ENCODE measurements around the gene GRIK4. TPM values are rescaled to one million over a fixed set of nuclear protein-coding genes. Genes with fewer than 3 reads are reported as not detected.

Gene GRIK4
- total and polyA plus RNA-seq, 9 of the 15 experiments (the other 6 are each of a cell fraction or from before 2014, with no cell fraction given) = not detected

GRCh38 chr11:120768949-120769348 lies 257.4 kb downstream of the GRIK4 start:
- POLR2A ChIA-PET = no interaction called here
- 0% methylated on average over 2 of the region's 2 CpGs for WGBS (ENCODE audit: insufficient coverage, low coverage, missing lambda C conversion rate)
- no peak for ATAC-seq

GRCh38 chr11:120769906-120770305 lies 258.4 kb downstream of the GRIK4 start:
- no peak overlapping the region for H3K9ac ChIP-seq (ENCODE audit: insufficient read depth in 1 of 2, low read depth in 2 of 2, low read length in 2 of 2)
- FAIRE-seq (no peak), ATAC-seq (no peak), DNase-seq (ENCODE audit: extremely low read depth in 1 of 4, low spot score in 3 of 4) (no peak)
- no peak overlapping the region for H3K27ac ChIP-seq (ENCODE audit: extremely low read depth, low read depth, low read length)
- in situ Hi-C loops (cut with MboI) = no loop called here
- H3K4me1 ChIP-seq (replicated peaks in 1 of 2; ENCODE audit: control insufficient read depth in 2 of 2, insufficient read depth in 2 of 2, low read length in 2 of 2) = peaks cover 0 to 3% of the 10 kb centered on the region in 2 experiments; a peak in 2 of 5 replicates
- H3K4me2 ChIP-seq (ENCODE audit: insufficient read depth, low read length) = no peak overlapping the region
- H3K9me1 ChIP-seq (ENCODE audit: control insufficient read depth, insufficient read depth, low read length) = no peaks in the 10 kb centered on the region
- H3K79me2 ChIP-seq (ENCODE audit: control insufficient read depth, insufficient read depth, low read length) = no peaks in the 10 kb centered on the region
- peaks cover 0 to 5% of the 10 kb centered on the region in 2 experiments; a peak in 3 of 5 replicates for H3K27me3 ChIP-seq (ENCODE audit: control insufficient read depth in 2 of 2, insufficient read depth in 2 of 2, low read length in 2 of 2)
- intact Hi-C loops (cut with micrococcal nuclease) = no loop called here
- H3K9me3 ChIP-seq (replicated peaks; ENCODE audit: control insufficient read depth, insufficient read depth, low read depth, low read length) = no peaks in the 10 kb centered on the region
- H4K20me1 ChIP-seq (replicated peaks; ENCODE audit: control insufficient read depth, insufficient read depth, low read length) = no peaks in the 10 kb centered on the region
- no peaks in the 10 kb centered on the region for H3K36me3 ChIP-seq (ENCODE audit: control insufficient read depth, insufficient read depth, low read length)
- BruUV-seq (replicated peaks) = no TSS peak
- no peak overlapping the region for H2AFZ ChIP-seq (ENCODE audit: low read depth, low read length)
- POLR2A ChIA-PET = interaction anchor here (0.7 to 0.9 kb wide), 2 partner anchors 18 to 499 kb away, joined by 4 read pairs; no protein-coding TSS in a partner anchor
- no peak overlapping the region for H3K4me3 ChIP-seq
- WGBS (ENCODE audit: insufficient coverage, low coverage, missing lambda C conversion rate) = 0% methylated on average over 1 of the region's 1 CpG
- CTCF ChIA-PET (ENCODE audit: low intra/inter-chr PET ratio) = no interaction called here
- TF ChIP-seq HSF4 (CRISPR knock-in tag; IDR thresholded peaks at IDR 0.05; ENCODE audit: borderline replicate concordance) = no peak
- TF ChIP-seq AFF4 (CRISPR knock-in tag; IDR thresholded peaks at IDR 0.05) = no peak
- no peak for TF ChIP-seq SLC30A9 (CRISPR knock-in tag; IDR thresholded peaks at IDR 0.05)
- no peak for TF ChIP-seq FOXJ3 (CRISPR knock-in tag; IDR thresholded peaks at IDR 0.05)
- no peak for TF ChIP-seq NR2C1 (IDR thresholded peaks at IDR 0.05)
- TF ChIP-seq NR2C1 (tag; IDR thresholded peaks at IDR 0.05) = no peak

More at GRCh38 chr11:120768949-120769348, 257.4 kb downstream of the GRIK4 start:
- CTCF ChIA-PET (ENCODE audit: low intra/inter-chr PET ratio) = no interaction called here
- H3K36me3 ChIP-seq (ENCODE audit: control insufficient read depth, insufficient read depth, low read length) = no peaks in the 10 kb centered on the region
- H3K4me1 ChIP-seq (replicated peaks in 1 of 2; ENCODE audit: control insufficient read depth in 2 of 2, insufficient read depth in 2 of 2, low read length in 2 of 2) = peaks cover 0 to 3% of the 10 kb centered on the region in 2 experiments; a peak in 2 of 5 replicates
- H4K20me1 ChIP-seq (replicated peaks; ENCODE audit: control insufficient read depth, insufficient read depth, low read length) = no peaks in the 10 kb centered on the region
- no peak overlapping the region for H3K4me2 ChIP-seq (ENCODE audit: insufficient read depth, low read length)
- no peak overlapping the region for H3K4me3 ChIP-seq
- H3K27me3 ChIP-seq (ENCODE audit: control insufficient read depth in 2 of 2, insufficient read depth in 2 of 2, low read length in 2 of 2) = no peaks in the 10 kb centered on the region
- no peaks in the 10 kb centered on the region for H3K9me3 ChIP-seq (replicated peaks; ENCODE audit: control insufficient read depth, insufficient read depth, low read depth, low read length)
- no peaks in the 10 kb centered on the region for H3K9me1 ChIP-seq (ENCODE audit: control insufficient read depth, insufficient read depth, low read length)
- no TSS peak for BruUV-seq (replicated peaks)
- FAIRE-seq (no peak), DNase-seq (ENCODE audit: extremely low read depth in 1 of 4, low spot score in 3 of 4) (no peak)
- in situ Hi-C loops (cut with MboI) (no loop called here), intact Hi-C loops (cut with micrococcal nuclease) (no loop called here)
- TF ChIP-seq FOXA1 (IDR thresholded peaks at IDR 0.05; ENCODE audit: borderline replicate concordance) = no peak
- no peak overlapping the region for H2AFZ ChIP-seq (ENCODE audit: low read depth, low read length)
- no peak overlapping the region for H3K27ac ChIP-seq (ENCODE audit: extremely low read depth, low read depth, low read length)
- no peaks in the 10 kb centered on the region for H3K79me2 ChIP-seq (ENCODE audit: control insufficient read depth, insufficient read depth, low read length)
- H3K9ac ChIP-seq (ENCODE audit: insufficient read depth in 1 of 2, low read depth in 2 of 2, low read length in 2 of 2) = no peak overlapping the region

All from K562 (cell line).